Ishikawa (cell line): ENCODE data around the gene CA7.

Experiments
- EP300 ChIP-seq: IDR thresholded peaks from 2 replicates; pipeline ENCODE4 v1.6.1; 2012; ENCODE audit warnings: borderline replicate concordance
- FOXM1 ChIP-seq: IDR thresholded peaks from 2 replicates; pipeline ENCODE4 v1.6.1; 2012; ENCODE audit warnings: low read depth, borderline replicate concordance
- TAF1 ChIP-seq: IDR thresholded peaks from 2 replicates; pipeline ENCODE4 v1.6.1; 2012; ENCODE audit warnings: low read depth, mild to moderate bottlenecking
- TEAD4 ChIP-seq: IDR thresholded peaks from 2 replicates; pipeline ENCODE4 v1.6.1; 2012

GRCh38 chr16:66898207-66898606 is 54.0 kb downstream of the CA7 start:
- no peak for TF ChIP-seq TAF1
- TF ChIP-seq TEAD4: peak; percentile 23; the same call in 1 of the 2 replicates
- no peak for TF ChIP-seq EP300
- TF ChIP-seq FOXM1: no peak
